ENCODE results near the gene TPX2.

TPX2 gene

GRCh38 chr20:31784354-31785044, 45.4 kb downstream of the TPX2 start:
- DNase-seq (ENCODE audit: low spot score) = no peak
- TF ChIP-seq CTCF (IDR thresholded peaks at IDR 0.05; ENCODE audit: extremely low read depth, missing control alignments) = no peak

- TF ChIP-seq CTCF (IDR thresholded peaks at IDR 0.05; ENCODE audit: extremely low read depth, missing control alignments) = no peak
- DNase-seq (ENCODE audit: low spot score) = no peak
These were observed 46.0 kb downstream of the TPX2 start for GRCh38 chr20:31785089-31785488.

- no peak for DNase-seq (ENCODE audit: low spot score)
- TF ChIP-seq CTCF (IDR thresholded peaks at IDR 0.05; ENCODE audit: extremely low read depth, missing control alignments) = no peak
These were observed 49.5 kb downstream of the TPX2 start for GRCh38 chr20:31788578-31788977.

GRCh38 chr20:31790401-31790800, 51.3 kb downstream of the TPX2 start:
- TF ChIP-seq CTCF (IDR thresholded peaks at IDR 0.05; ENCODE audit: extremely low read depth, missing control alignments) = no peak
- no peak for DNase-seq (ENCODE audit: low spot score)

GRCh38 chr20:31797364-31797763, 58.3 kb downstream of the TPX2 start:
- no peak for DNase-seq (ENCODE audit: low spot score)
- no peak for TF ChIP-seq CTCF (IDR thresholded peaks at IDR 0.05; ENCODE audit: extremely low read depth, missing control alignments)

GRCh38 chr20:31801508-31801907, 62.4 kb downstream of the TPX2 start:
- no peak for DNase-seq (ENCODE audit: low spot score)
- TF ChIP-seq CTCF (IDR thresholded peaks at IDR 0.05; ENCODE audit: extremely low read depth, missing control alignments) = no peak

- DNase-seq (ENCODE audit: low spot score) = no peak
- no peak for TF ChIP-seq CTCF (IDR thresholded peaks at IDR 0.05; ENCODE audit: extremely low read depth, missing control alignments)
These were observed 64.6 kb downstream of the TPX2 start for GRCh38 chr20:31803552-31804291.

All from GM20000 (cell line).